Measurements from ENCODE around the gene RAD50. TPM values are rescaled to one million over a fixed set of nuclear protein-coding genes. Genes with fewer than 3 reads are reported as not detected.
"Not testable (repeated sequence)": the region's sequence is repeated elsewhere in the genome, so short reads cannot be mapped to it uniquely, and the experiment has no call there.

Gene RAD50
- total and polyA plus RNA-seq, 2 donors = 8.9 to 17.6 TPM

GRCh38 chr5:132584560-132584959 lies 27.8 kb downstream of the RAD50 start:
- H3K36me3 ChIP-seq (ENCODE audit: control insufficient read depth in 2 of 2, insufficient read depth in 2 of 2, low read length in 1 of 2) = peaks cover 3 to 39% of the 10 kb centered on the region in 2 donors
- H3K9me3 ChIP-seq (ENCODE audit: control insufficient read depth in 2 of 2, insufficient read depth in 1 of 2, low read length in 1 of 2); DNase-seq (ENCODE audit: low read depth in 6 of 9, low spot score in 9 of 9); H3K4me1 ChIP-seq (ENCODE audit: control insufficient read depth in 2 of 2, insufficient read depth in 2 of 2, low read length in 2 of 2); H3K27me3 ChIP-seq (ENCODE audit: control insufficient read depth in 2 of 2, insufficient read depth in 1 of 2, low read length in 1 of 2); H3K4me3 ChIP-seq (ENCODE audit: low read length in 2 of 2); H3K27ac ChIP-seq (ENCODE audit: low read depth in 1 of 2, low read length in 1 of 2): not testable (repeated sequence)
- WGBS = 90% methylated on average over 2 of the region's 2 CpGs

GRCh38 chr5:132586063-132586462 lies 29.3 kb downstream of the RAD50 start:
- Histone ChIP-seq H3K36me3 (ENCODE audit: control insufficient read depth in 2 of 2, insufficient read depth in 2 of 2, low read length in 1 of 2) (peaks cover 3 to 40% of the 10 kb centered on the region in 2 donors), H3K4me3 (ENCODE audit: low read length in 2 of 2) (no peak overlapping the region), H3K4me1 (ENCODE audit: control insufficient read depth in 2 of 2, insufficient read depth in 2 of 2, low read length in 2 of 2) (no peaks in the 10 kb centered on the region), H3K27ac (ENCODE audit: low read depth in 1 of 2, low read length in 1 of 2) (no peak overlapping the region), H3K9me3 (ENCODE audit: control insufficient read depth in 2 of 2, insufficient read depth in 1 of 2, low read length in 1 of 2) (no peaks in the 10 kb centered on the region), H3K27me3 (ENCODE audit: control insufficient read depth in 2 of 2, insufficient read depth in 1 of 2, low read length in 1 of 2) (no peaks in the 10 kb centered on the region)
- DNase-seq (ENCODE audit: low read depth in 6 of 9, low spot score in 9 of 9) = no peak

GRCh38 chr5:132589467-132589866 lies 32.7 kb downstream of the RAD50 start:
- Histone ChIP-seq H3K9me3 (ENCODE audit: control insufficient read depth in 2 of 2, insufficient read depth in 1 of 2, low read length in 1 of 2) (no peaks in the 10 kb centered on the region), H3K27me3 (ENCODE audit: control insufficient read depth in 2 of 2, insufficient read depth in 1 of 2, low read length in 1 of 2) (no peaks in the 10 kb centered on the region), H3K4me1 (ENCODE audit: control insufficient read depth in 2 of 2, insufficient read depth in 2 of 2, low read length in 2 of 2) (no peaks in the 10 kb centered on the region), H3K4me3 (ENCODE audit: low read length in 2 of 2) (no peak overlapping the region), H3K27ac (ENCODE audit: low read depth in 1 of 2, low read length in 1 of 2) (no peak overlapping the region), H3K36me3 (ENCODE audit: control insufficient read depth in 2 of 2, insufficient read depth in 2 of 2, low read length in 1 of 2) (peaks cover 7 to 38% of the 10 kb centered on the region in 2 donors)
- no peak for DNase-seq (ENCODE audit: low read depth in 6 of 9, low spot score in 9 of 9)
- 99% methylated on average over 1 of the region's 1 CpG for WGBS

GRCh38 chr5:132591145-132591544 lies 34.4 kb downstream of the RAD50 start:
- Histone ChIP-seq H3K36me3 (ENCODE audit: control insufficient read depth in 2 of 2, insufficient read depth in 2 of 2, low read length in 1 of 2) (peaks cover 9 to 50% of the 10 kb centered on the region in 2 donors), H3K4me3 (ENCODE audit: low read length in 2 of 2) (no peak overlapping the region), H3K27ac (ENCODE audit: low read depth in 1 of 2, low read length in 1 of 2) (no peak overlapping the region), H3K4me1 (ENCODE audit: control insufficient read depth in 2 of 2, insufficient read depth in 2 of 2, low read length in 2 of 2) (no peaks in the 10 kb centered on the region), H3K9me3 (ENCODE audit: control insufficient read depth in 2 of 2, insufficient read depth in 1 of 2, low read length in 1 of 2) (no peaks in the 10 kb centered on the region), H3K27me3 (ENCODE audit: control insufficient read depth in 2 of 2, insufficient read depth in 1 of 2, low read length in 1 of 2) (no peaks in the 10 kb centered on the region)
- peak in 2 of 9 donors; percentile 2 to 7 for DNase-seq (ENCODE audit: low read depth in 6 of 9, low spot score in 9 of 9)
- WGBS = 98% methylated on average over 3 of the region's 3 CpGs

- Histone ChIP-seq H3K9me3 (ENCODE audit: control insufficient read depth in 2 of 2, insufficient read depth in 1 of 2, low read length in 1 of 2) (no peaks in the 10 kb centered on the region), H3K4me3 (ENCODE audit: low read length in 2 of 2) (no peak overlapping the region), H3K27me3 (ENCODE audit: control insufficient read depth in 2 of 2, insufficient read depth in 1 of 2, low read length in 1 of 2) (no peaks in the 10 kb centered on the region), H3K27ac (ENCODE audit: low read depth in 1 of 2, low read length in 1 of 2) (no peak overlapping the region), H3K4me1 (ENCODE audit: control insufficient read depth in 2 of 2, insufficient read depth in 2 of 2, low read length in 2 of 2) (no peaks in the 10 kb centered on the region), H3K36me3 (ENCODE audit: control insufficient read depth in 2 of 2, insufficient read depth in 2 of 2, low read length in 1 of 2) (peaks cover 14 to 56% of the 10 kb centered on the region in 2 donors)
- 88% methylated on average over 2 of the region's 2 CpGs for WGBS
- no peak for DNase-seq (ENCODE audit: low read depth in 6 of 9, low spot score in 9 of 9)
Measured at GRCh38 chr5:132592521-132592920, 35.7 kb downstream of the RAD50 start.

GRCh38 chr5:132594170-132594569 lies 37.4 kb downstream of the RAD50 start:
- Histone ChIP-seq H3K4me3 (ENCODE audit: low read length in 2 of 2) (no peak overlapping the region), H3K27ac (ENCODE audit: low read depth in 1 of 2, low read length in 1 of 2) (no peak overlapping the region), H3K4me1 (ENCODE audit: control insufficient read depth in 2 of 2, insufficient read depth in 2 of 2, low read length in 2 of 2) (no peaks in the 10 kb centered on the region), H3K27me3 (ENCODE audit: control insufficient read depth in 2 of 2, insufficient read depth in 1 of 2, low read length in 1 of 2) (no peaks in the 10 kb centered on the region), H3K9me3 (ENCODE audit: control insufficient read depth in 2 of 2, insufficient read depth in 1 of 2, low read length in 1 of 2) (no peaks in the 10 kb centered on the region), H3K36me3 (ENCODE audit: control insufficient read depth in 2 of 2, insufficient read depth in 2 of 2, low read length in 1 of 2) (peaks cover 15 to 54% of the 10 kb centered on the region in 2 donors)
- WGBS = 99% methylated on average over 3 of the region's 3 CpGs
- no peak for DNase-seq (ENCODE audit: low read depth in 6 of 9, low spot score in 9 of 9)

GRCh38 chr5:132595624-132596023 lies 38.8 kb downstream of the RAD50 start:
- no peak overlapping the region for H3K27ac ChIP-seq (ENCODE audit: low read depth in 1 of 2, low read length in 1 of 2)
- H3K36me3 ChIP-seq (ENCODE audit: control insufficient read depth in 2 of 2, insufficient read depth in 2 of 2, low read length in 1 of 2) = peaks cover 24 to 61% of the 10 kb centered on the region in 2 donors
- no peaks in the 10 kb centered on the region for H3K27me3 ChIP-seq (ENCODE audit: control insufficient read depth in 2 of 2, insufficient read depth in 1 of 2, low read length in 1 of 2)
- no peak overlapping the region for H3K4me3 ChIP-seq (ENCODE audit: low read length in 2 of 2)
- no peak for DNase-seq (ENCODE audit: low read depth in 6 of 9, low spot score in 9 of 9)
- WGBS = 98% methylated on average over 5 of the region's 5 CpGs
- no peaks in the 10 kb centered on the region for H3K9me3 ChIP-seq (ENCODE audit: control insufficient read depth in 2 of 2, insufficient read depth in 1 of 2, low read length in 1 of 2)
- no peaks in the 10 kb centered on the region for H3K4me1 ChIP-seq (ENCODE audit: control insufficient read depth in 2 of 2, insufficient read depth in 2 of 2, low read length in 2 of 2)

GRCh38 chr5:132601071-132601728 lies 44.4 kb downstream of the RAD50 start:
- peaks cover 27 to 50% of the 10 kb centered on the region in 2 donors for H3K36me3 ChIP-seq (ENCODE audit: control insufficient read depth in 2 of 2, insufficient read depth in 2 of 2, low read length in 1 of 2)
- H3K4me1 ChIP-seq (ENCODE audit: control insufficient read depth in 2 of 2, insufficient read depth in 2 of 2, low read length in 2 of 2) = no peaks in the 10 kb centered on the region
- no peak overlapping the region for H3K27ac ChIP-seq (ENCODE audit: low read depth in 1 of 2, low read length in 1 of 2)
- no peaks in the 10 kb centered on the region for H3K27me3 ChIP-seq (ENCODE audit: control insufficient read depth in 2 of 2, insufficient read depth in 1 of 2, low read length in 1 of 2)
- no peak overlapping the region for H3K4me3 ChIP-seq (ENCODE audit: low read length in 2 of 2)
- 96% methylated on average over 8 of the region's 8 CpGs for WGBS
- DNase-seq (ENCODE audit: low read depth in 6 of 9, low spot score in 9 of 9) = no peak
- H3K9me3 ChIP-seq (ENCODE audit: control insufficient read depth in 2 of 2, insufficient read depth in 1 of 2, low read length in 1 of 2) = no peaks in the 10 kb centered on the region

- DNase-seq (ENCODE audit: low read depth in 6 of 9, low spot score in 9 of 9) = no peak
- H3K36me3 ChIP-seq (ENCODE audit: control insufficient read depth in 2 of 2, insufficient read depth in 2 of 2, low read length in 1 of 2) = peaks cover 15 to 39% of the 10 kb centered on the region in 2 donors
- no peaks in the 10 kb centered on the region for H3K4me1 ChIP-seq (ENCODE audit: control insufficient read depth in 2 of 2, insufficient read depth in 2 of 2, low read length in 2 of 2)
- WGBS = 99% methylated on average over 3 of the region's 3 CpGs
- H3K9me3 ChIP-seq (ENCODE audit: control insufficient read depth in 2 of 2, insufficient read depth in 1 of 2, low read length in 1 of 2) = no peaks in the 10 kb centered on the region
- no peaks in the 10 kb centered on the region for H3K27me3 ChIP-seq (ENCODE audit: control insufficient read depth in 2 of 2, insufficient read depth in 1 of 2, low read length in 1 of 2)
- H3K4me3 ChIP-seq (ENCODE audit: low read length in 2 of 2) = no peak overlapping the region
- no peak overlapping the region for H3K27ac ChIP-seq (ENCODE audit: low read depth in 1 of 2, low read length in 1 of 2)
Measured at GRCh38 chr5:132607095-132607494, 50.3 kb downstream of the RAD50 start.

All from thymus (tissue), 11 donors.